ENCODE data around the gene AQP1. TPM values are rescaled to one million over a fixed set of nuclear protein-coding genes. Genes with fewer than 3 reads are reported as not detected.
A peak's percentile ranks its signal among the peaks of the same experiment; 100 is the strongest.

The AQP1 gene
- polyA plus RNA-seq, 3 donors, result 183 to 258 (median 218) TPM

- DNase-seq (ENCODE audit: low read depth in 3 of 3, low spot score in 2 of 3), result no peak
Measured at GRCh38 chr7:30918676-30919075, 7.0 kb downstream of the AQP1 start.

- no peak for DNase-seq (ENCODE audit: low read depth in 3 of 3, low spot score in 2 of 3)
Measured at GRCh38 chr7:30920021-30920583, 8.4 kb downstream of the AQP1 start.

GRCh38 chr7:30920584-30921539, 9.2 kb downstream of the AQP1 start:
- DNase-seq (ENCODE audit: low read depth in 3 of 3, low spot score in 2 of 3), result no peak

- no peak for DNase-seq (ENCODE audit: low read depth in 3 of 3, low spot score in 2 of 3)
Measured at GRCh38 chr7:30921540-30922401, 10.1 kb downstream of the AQP1 start.

GRCh38 chr7:30922596-30922995, 10.9 kb downstream of the AQP1 start:
- DNase-seq (ENCODE audit: low read depth in 3 of 3, low spot score in 2 of 3), result no peak

GRCh38 chr7:30923009-30923773, 11.5 kb downstream of the AQP1 start:
- no peak for DNase-seq (ENCODE audit: low read depth in 3 of 3, low spot score in 2 of 3)

GRCh38 chr7:30923774-30924413, 12.2 kb downstream of the AQP1 start:
- no peak for DNase-seq (ENCODE audit: low read depth in 3 of 3, low spot score in 2 of 3)

GRCh38 chr7:30924624-30925023, 13.0 kb downstream of the AQP1 start:
- no peak for DNase-seq (ENCODE audit: low read depth in 3 of 3, low spot score in 2 of 3)

GRCh38 chr7:30925117-30925516, 13.5 kb downstream of the AQP1 start:
- no peak for DNase-seq (ENCODE audit: low read depth in 3 of 3, low spot score in 2 of 3)

- DNase-seq (ENCODE audit: low read depth in 3 of 3, low spot score in 2 of 3), result no peak
Measured at GRCh38 chr7:30925913-30926312, 14.3 kb downstream of the AQP1 start.

GRCh38 chr7:30926313-30926712, 14.7 kb downstream of the AQP1 start:
- no peak for DNase-seq (ENCODE audit: low read depth in 3 of 3, low spot score in 2 of 3)

GRCh38 chr7:30927040-30927439, 15.4 kb downstream of the AQP1 start:
- DNase-seq (ENCODE audit: low read depth in 3 of 3, low spot score in 2 of 3), result no peak

GRCh38 chr7:30927559-30927958, 15.9 kb downstream of the AQP1 start:
- DNase-seq (ENCODE audit: low read depth in 3 of 3, low spot score in 2 of 3), result no peak

- no peak for DNase-seq (ENCODE audit: low read depth in 3 of 3, low spot score in 2 of 3)
Measured at GRCh38 chr7:30928254-30928872, 16.7 kb downstream of the AQP1 start.

GRCh38 chr7:30929686-30930085, 18.0 kb downstream of the AQP1 start:
- DNase-seq (ENCODE audit: low read depth in 3 of 3, low spot score in 2 of 3), result no peak

GRCh38 chr7:30930621-30931020, 19.0 kb downstream of the AQP1 start:
- DNase-seq (ENCODE audit: low read depth in 3 of 3, low spot score in 2 of 3), result no peak

GRCh38 chr7:30931161-30931928, 19.7 kb downstream of the AQP1 start:
- DNase-seq (ENCODE audit: low read depth in 3 of 3, low spot score in 2 of 3), result peak in 1 of 3 donors; percentile 26

- no peak for DNase-seq (ENCODE audit: low read depth in 3 of 3, low spot score in 2 of 3)
Measured at GRCh38 chr7:30931929-30932540, 20.4 kb downstream of the AQP1 start.

Data from right renal cortex interstitium (tissue), 3 donors.